MV-4-11 (cell line): Measurements from ENCODE around the gene TPST1.
A peak's percentile ranks its signal among the peaks of the same experiment; 100 is the strongest.
"Not testable (repeated sequence)": the region's sequence is repeated elsewhere in the genome, so short reads cannot be mapped to it uniquely, and the experiment has no call there.

ENCODE experiments used
- DNase-seq: peaks from one replicate; lab custom pipeline; 2025; lab: John Stamatoyannopoulos, UW

The TPST1 gene

DNA sequence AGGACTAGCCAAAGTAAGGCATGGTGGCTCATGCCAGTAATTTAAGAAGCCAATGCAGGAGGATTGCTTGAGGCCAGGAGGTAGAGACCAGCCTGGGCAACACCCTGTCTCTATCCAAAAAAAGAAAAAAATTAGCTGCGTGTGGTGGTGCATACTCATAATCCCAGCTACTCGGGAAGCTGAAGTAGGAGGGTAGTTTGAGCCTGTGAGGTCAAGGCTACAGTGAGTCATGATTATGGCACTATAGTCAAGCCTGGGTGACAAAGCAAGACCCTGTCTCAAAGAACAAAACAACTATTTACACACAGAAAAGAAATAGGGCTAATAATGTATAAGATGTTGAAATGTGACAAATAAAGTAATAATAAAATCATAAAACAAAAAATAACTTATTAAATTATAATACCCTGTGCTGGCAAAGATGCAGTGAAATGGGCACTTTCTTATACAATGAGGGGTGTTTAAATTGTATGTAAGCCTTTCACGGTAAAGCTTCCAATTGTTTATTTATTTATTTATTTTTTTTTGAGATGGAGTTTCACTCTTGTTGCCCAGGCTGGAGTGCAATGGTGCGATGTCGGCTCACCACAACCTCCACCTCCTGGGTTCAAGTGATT lies 175.2 kb downstream of the TPST1 start:
- DNase-seq: no peak

DNA sequence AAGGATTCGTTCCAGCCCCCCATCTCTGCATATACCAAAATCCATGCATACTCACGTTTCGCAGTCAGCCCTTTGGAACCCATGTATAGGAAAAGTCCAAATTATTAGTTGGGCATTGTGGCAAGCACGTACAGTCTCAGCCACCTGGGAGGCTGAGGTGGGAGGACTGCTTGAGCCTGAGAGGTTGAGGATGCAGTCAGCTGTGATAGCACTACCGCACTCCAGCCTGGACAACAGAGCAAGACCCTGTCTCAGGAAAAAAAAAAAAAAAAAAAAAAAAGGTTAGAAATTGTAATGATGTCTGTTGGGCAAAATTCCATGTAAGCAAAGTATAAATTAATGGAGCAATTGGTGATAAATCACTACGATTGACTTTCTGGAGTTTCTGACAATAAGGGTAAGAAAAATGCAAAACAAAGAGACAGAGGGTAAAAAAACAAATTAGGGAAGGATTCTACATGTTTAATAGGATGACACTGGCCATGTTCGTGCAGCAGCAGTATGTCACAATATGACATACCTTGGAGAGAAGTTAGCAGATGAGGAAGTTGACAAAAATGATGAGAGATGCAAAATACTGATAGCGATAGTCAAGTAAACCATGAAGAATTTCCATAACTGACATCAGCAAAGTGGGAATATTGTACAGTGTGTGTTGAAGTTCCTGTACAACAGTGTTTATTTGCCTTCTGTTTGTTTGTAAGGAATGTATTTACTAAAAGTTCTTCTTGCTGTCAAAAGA lies 177.2 kb downstream of the TPST1 start:
- DNase-seq: peak; percentile 19

DNA sequence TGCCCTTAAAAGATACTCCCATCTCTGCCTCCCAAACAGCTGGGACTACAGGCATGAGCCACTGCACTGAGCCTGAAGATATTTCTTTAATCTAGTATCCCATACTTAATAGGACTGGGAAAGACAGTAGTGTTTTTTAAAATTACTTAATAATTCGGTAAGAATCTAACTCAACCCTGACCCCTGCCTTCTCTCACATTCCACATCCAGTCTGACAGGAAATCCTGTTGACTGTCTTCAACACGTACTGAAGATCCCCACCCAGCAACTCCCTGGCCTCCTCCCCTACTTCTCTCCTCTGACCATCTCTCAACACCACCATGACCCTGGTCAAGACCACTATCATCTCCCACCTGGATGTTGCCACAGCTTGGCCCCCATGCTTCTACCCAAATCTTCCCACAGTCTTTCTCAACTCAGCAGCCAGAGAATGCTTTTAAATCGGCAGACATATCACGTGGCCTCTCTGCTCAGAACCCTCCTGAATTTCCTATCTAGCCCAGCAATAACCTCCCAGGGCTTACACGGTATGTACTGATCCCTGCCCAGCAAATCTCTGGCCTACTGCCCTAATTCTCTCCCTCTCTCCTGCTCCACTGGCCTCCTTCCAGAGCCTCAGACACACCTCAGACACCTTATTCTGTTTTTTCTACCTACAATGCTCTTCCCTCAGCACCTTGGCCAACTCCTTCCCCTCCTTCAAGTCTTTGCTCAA lies 180.2 kb downstream of the TPST1 start:
- not testable (repeated sequence) for DNase-seq

DNA sequence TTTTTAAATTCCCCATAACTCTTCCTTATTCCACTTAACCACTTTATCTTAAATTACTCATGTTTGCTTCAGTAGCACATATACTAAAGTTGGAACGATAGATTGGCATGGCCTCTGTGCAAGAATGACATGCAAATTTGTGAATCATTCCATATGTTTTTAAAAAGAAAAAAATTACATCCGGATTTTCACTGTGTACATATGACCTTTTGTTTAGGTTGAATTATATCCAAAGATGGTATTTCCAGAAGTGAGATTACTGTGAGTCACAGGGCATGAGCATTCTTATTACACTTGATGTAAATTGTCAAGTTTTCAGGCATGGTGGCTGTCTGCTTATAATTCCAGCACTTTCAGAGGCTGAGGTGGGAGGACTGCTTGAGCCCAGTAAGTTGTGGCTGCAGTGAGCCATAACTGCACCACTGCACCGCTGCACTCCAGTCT lies 190.0 kb downstream of the TPST1 start:
- peak; percentile 8 for DNase-seq

DNA sequence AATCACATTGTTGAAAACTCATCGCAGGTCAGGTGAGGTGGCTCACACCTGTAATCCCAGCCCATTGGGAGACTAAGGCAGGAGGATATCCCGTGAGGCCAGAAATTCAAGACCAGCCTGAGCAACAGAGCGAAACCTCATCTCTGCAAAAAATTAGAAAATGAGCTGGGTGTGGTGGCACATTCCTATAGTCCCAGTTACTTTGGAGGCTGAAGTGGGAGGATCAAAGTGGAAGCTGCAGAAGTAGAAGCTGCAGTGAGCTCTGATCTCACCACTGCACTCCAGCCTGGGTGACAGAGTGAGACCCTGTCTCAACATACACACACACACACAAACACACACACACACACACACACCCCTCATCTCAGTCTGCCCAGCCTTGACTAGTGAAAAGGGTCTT lies 190.9 kb downstream of the TPST1 start:
- not testable (repeated sequence) for DNase-seq

DNA sequence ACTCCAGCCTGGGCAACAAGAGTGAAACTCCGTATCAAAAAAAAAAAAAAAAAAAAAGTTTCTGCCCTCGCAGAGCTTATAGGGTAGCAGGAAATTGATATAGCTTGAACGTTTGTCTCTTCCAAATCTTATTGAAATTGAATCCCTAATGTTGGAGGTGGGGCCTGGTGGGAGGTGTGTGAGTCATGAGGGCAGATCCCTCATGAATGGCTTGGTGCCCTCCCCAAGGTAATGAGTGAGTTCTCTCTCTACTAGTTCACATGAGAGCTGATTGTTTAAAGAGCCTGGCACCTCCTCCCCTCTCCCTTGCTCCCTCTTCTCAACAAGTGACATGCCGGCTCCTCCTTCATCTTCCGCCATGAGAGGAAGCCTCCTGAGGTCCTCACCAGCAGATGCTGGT lies 193.7 kb downstream of the TPST1 start:
- not testable (repeated sequence) for DNase-seq

DNA sequence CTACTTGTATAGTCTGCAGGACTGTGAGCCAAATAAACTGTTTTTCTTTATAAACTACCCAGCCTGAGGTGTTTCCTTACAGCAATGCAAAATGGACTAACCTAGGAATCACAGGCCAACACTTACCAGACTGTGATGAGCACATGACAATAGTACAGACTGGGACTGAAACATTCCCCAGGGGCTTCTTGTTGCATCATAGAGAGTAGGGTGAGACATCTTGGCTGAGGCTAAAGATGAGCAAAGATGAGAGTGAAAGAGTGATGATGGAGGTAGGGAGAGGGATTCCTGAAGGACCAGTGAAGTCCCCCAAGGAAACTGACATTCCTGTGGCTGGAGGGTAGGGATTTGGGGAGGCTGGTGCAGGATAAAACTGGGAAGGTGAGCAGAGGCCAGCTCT lies 194.4 kb downstream of the TPST1 start:
- DNase-seq: no peak

DNA sequence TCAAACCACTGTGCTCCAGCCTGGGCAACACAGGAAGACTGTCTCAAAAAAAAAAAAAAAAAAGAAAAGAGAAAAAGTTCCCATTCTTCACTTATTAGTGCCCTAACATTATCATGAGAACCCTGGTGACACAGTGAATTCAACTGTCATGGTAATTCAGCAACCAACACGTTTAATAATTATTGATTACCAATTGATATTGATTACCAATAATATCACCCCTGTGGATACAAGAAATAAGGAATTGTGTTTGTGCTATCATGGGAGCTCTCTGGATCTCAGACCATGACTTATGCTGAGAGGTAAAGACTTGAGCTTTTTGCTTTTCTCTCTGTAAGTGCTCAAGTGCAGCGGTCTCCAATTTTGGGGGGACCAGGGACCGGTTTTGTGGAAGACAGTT lies 195.3 kb downstream of the TPST1 start:
- DNase-seq: no peak

DNA sequence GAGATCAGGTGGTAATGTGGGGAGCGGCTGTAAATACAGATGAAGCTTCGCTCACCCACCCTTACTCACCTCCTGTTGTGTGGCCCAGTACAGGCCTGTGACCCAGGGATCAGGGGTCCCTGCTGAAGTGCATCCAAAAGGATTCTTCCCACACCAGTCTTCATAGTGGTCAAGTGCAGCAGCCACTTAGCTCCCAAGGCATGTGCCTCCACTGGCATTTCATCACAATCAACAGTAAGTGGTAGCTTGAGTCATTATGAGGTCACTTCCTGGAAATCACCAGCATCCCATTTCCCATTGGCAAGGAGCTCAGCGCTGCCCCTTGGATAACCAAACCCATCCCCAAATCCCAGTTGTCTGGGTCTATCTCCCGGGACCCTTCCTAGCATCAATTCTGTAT lies 196.0 kb downstream of the TPST1 start:
- not testable (repeated sequence) for DNase-seq

DNA sequence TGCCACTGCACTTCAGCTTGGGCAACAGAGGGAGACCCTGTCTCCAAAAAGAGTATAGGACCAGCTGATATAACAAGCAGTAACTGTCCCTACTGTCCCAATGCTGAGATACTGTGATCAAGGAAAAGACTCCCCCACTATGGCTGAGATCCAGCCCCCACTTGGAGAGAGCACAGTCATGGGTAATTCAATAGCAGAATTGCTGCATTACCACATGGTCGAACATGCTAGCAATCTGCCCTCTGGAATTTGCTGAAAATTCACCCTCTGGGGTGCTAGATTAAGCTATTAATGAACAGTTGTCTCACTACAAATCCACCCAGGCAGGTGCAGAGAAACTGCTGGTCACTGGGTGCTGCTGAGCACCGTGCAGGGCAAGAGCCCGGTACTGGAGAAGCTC lies 196.8 kb downstream of the TPST1 start:
- DNase-seq: not testable (repeated sequence)

DNA sequence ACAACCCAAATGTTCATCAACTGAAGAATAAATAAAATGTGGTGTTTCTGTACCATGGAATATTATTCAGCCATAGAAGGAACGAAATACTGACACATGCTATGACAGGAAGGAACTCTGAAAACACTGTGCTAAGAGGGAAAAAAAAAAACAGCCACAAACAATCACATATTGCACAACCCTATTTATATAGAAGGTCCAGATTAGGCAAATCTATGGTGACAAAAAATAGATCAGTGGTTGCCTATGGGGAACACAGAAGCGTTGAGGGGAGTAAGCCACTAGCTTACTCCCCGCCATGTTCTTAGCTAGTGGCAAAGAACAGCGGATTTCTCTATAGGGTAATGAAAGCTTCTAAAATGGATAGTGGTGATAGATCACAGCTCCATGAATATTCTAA lies 198.4 kb downstream of the TPST1 start:
- DNase-seq: peak; percentile 82

DNA sequence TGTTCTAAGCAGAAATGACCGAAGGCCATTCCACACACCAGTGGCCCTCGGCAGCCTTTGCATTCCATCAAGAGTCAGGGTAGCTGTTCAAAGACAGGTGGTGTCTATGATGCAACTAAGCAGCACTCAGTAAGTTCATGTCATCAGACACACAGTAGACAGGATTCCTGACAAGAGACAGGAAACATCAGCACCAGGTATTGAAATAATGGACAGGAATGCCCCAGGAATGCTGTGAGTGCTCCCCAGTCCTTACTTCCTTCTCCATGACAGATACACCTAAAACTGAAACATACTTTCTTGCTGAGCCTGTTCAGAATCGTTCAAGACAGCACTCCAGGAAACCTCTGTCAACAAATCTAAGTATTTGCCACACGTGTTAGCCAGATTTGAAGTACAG lies 204.4 kb downstream of the TPST1 start:
- DNase-seq: no peak
